IMR-90 (cell line): ENCODE measurements around the gene HCCS. TPM values are rescaled to one million over a fixed set of nuclear protein-coding genes. Genes with fewer than 3 reads are reported as not detected.

Experiments
- ATAC-seq: fragments of 200-7000 bp; cut with Tn5 transposase; 2 replicates; pipeline ENCODE4 v1.9.1; 2020; ENCODE audit warnings: low read depth, mild to moderate bottlenecking, moderate library complexity
- BruUV-seq: library from RNA; stranded (reverse); fragments of 400-500 nt; replicated peaks from 2 replicates; lab custom pipeline; 2021; lab: Mats Ljungman, UMichigan
- CTCF ChIA-PET: fragments of 300-600 bp; formaldehyde crosslinking; extraction: SDS; loops from one replicate; lab custom pipeline; 2021; ENCODE audit warnings: antibody characterized with exemption; lab: Yijun Ruan, JAX
- POLR2A ChIA-PET: fragments of 300-600 bp; sonication (Branson Sonifier 250); formaldehyde crosslinking; loops from one replicate; lab custom pipeline; 2022; ENCODE audit warnings: antibody characterized with exemption; ENCODE audit not compliant: unreplicated experiment; lab: Charles Lee
- DNase-seq: peaks from one replicate; pipeline ENCODE4 v3.0.0; 2013
- H2AFZ ChIP-seq: replicated peaks from 2 replicates; pipeline ENCODE3; 2013; ENCODE audit warnings: low read length, mild to moderate bottlenecking; ENCODE audit not compliant: poor library complexity
- H2AK5ac ChIP-seq: 2 replicates; pipeline ENCODE4 v1.6.1; 2013; ENCODE audit warnings: low read depth, low read length, inconsistent platforms
- H2AK9ac ChIP-seq: replicated peaks from 2 replicates; pipeline ENCODE3; 2013; ENCODE audit warnings: mild to moderate bottlenecking, low read depth, low read length, moderate library complexity; ENCODE audit not compliant: poor library complexity
- H2BK120ac ChIP-seq: 2 replicates; pipeline ENCODE4 v1.6.1; 2013; ENCODE audit warnings: low read depth, low read length, inconsistent platforms
- H2BK15ac ChIP-seq: 3 replicates; pipeline ENCODE4 v1.6.1; 2013; ENCODE audit warnings: low read depth, low read length, inconsistent platforms
- H2BK20ac ChIP-seq: 2 replicates; pipeline ENCODE4 v1.6.1; 2013; ENCODE audit warnings: low read depth, mild to moderate bottlenecking, inconsistent platforms, low read length, moderate library complexity
- H2BK5ac ChIP-seq: 2 replicates; pipeline ENCODE4 v1.6.1; 2013; ENCODE audit warnings: mild to moderate bottlenecking, low read depth, low read length, inconsistent platforms; ENCODE audit not compliant: poor library complexity, severe bottlenecking
- H3K14ac ChIP-seq: replicated peaks from 2 replicates; pipeline ENCODE4 v1.6.1; 2013; ENCODE audit warnings: low read depth, low read length, inconsistent platforms
- H3K18ac ChIP-seq: 2 replicates; pipeline ENCODE4 v1.6.1; 2013; ENCODE audit warnings: low read depth, low read length, control low read depth
- H3K23ac ChIP-seq: 2 replicates; pipeline ENCODE4 v1.6.1; 2013; ENCODE audit warnings: low read depth, low read length, inconsistent platforms
- H3K27ac ChIP-seq: 2 replicates; pipeline ENCODE4 v1.5.1; 2013; ENCODE audit warnings: mild to moderate bottlenecking, control low read depth, low read length; ENCODE audit not compliant: insufficient read depth
- H3K27me3 ChIP-seq: 2 replicates; pipeline ENCODE4 v1.6.1; 2013; ENCODE audit warnings: low read length; ENCODE audit not compliant: control insufficient read depth, insufficient read depth
- H3K36me3 ChIP-seq: 2 replicates; pipeline ENCODE4 v1.6.1; 2013; ENCODE audit warnings: low read length, mixed read lengths; ENCODE audit not compliant: control insufficient read depth, insufficient read depth
- H3K4ac ChIP-seq: 2 replicates; pipeline ENCODE4 v1.6.1; 2013; ENCODE audit warnings: low read depth, low read length, inconsistent platforms
- H3K4me1 ChIP-seq: 2 replicates; pipeline ENCODE4 v1.6.1; 2013; ENCODE audit warnings: low read length, mixed read lengths; ENCODE audit not compliant: control insufficient read depth, insufficient read depth
- H3K4me2 ChIP-seq: 2 replicates; pipeline ENCODE4 v1.6.1; 2013; ENCODE audit warnings: low read depth, mild to moderate bottlenecking, control low read depth, low read length, moderate library complexity
- H3K4me3 ChIP-seq: 2 replicates; pipeline ENCODE4 v1.5.1; 2013; ENCODE audit warnings: low read depth, mild to moderate bottlenecking, control low read depth, low read length, moderate library complexity; ENCODE audit not compliant: insufficient read depth
- H3K56ac ChIP-seq: 2 replicates; pipeline ENCODE4 v1.6.1; 2013; ENCODE audit warnings: low read length, inconsistent platforms; ENCODE audit not compliant: insufficient read depth; ENCODE audit errors: extremely low read depth
- H3K79me1 ChIP-seq, 2 experiments: 2 replicates each; pipeline ENCODE4 v1.6.1; 2013; ENCODE audit warnings: low read length in 2 of 2, inconsistent platforms in 1 of 2, low read depth in 1 of 2
- H3K9ac ChIP-seq: 2 replicates; pipeline ENCODE4 v1.6.1; 2013; ENCODE audit warnings: low read depth, low read length, control low read depth
- H3K9me1 ChIP-seq: 2 replicates; pipeline ENCODE4 v1.6.1; 2013; ENCODE audit warnings: low read length, inconsistent platforms; ENCODE audit not compliant: insufficient read depth
- H3K9me3 ChIP-seq: 2 replicates; pipeline ENCODE4 v1.6.1; 2013; ENCODE audit warnings: low read length; ENCODE audit not compliant: control insufficient read depth, insufficient read depth
- H4K20me1 ChIP-seq: 2 replicates; pipeline ENCODE4 v1.6.1; 2013; ENCODE audit warnings: low read length, inconsistent platforms; ENCODE audit not compliant: insufficient read depth
- H4K5ac ChIP-seq: 2 replicates; pipeline ENCODE4 v1.6.1; 2013; ENCODE audit warnings: mild to moderate bottlenecking, low read depth, low read length, control low read depth
- H4K8ac ChIP-seq, 2 experiments: 2 replicates each; pipeline ENCODE4 v1.6.1; 2013; ENCODE audit warnings: low read depth in 2 of 2, low read length in 2 of 2, control low read depth in 1 of 2, inconsistent platforms in 1 of 2
- H4K91ac ChIP-seq: 2 replicates; pipeline ENCODE4 v1.6.1; 2013; ENCODE audit warnings: low read depth, low read length, inconsistent platforms; ENCODE audit not compliant: insufficient read depth
- BHLHE40 ChIP-seq: fragments of 150-350 bp; IDR thresholded peaks from 2 replicates; pipeline ENCODE4 v1.6.1; 2016; ENCODE audit warnings: mild to moderate bottlenecking, low read depth, low read length
- CEBPB ChIP-seq: IDR thresholded peaks from 2 replicates; pipeline ENCODE4 v1.6.1; 2012; ENCODE audit warnings: low read depth, low read length, improper control_type of control experiment
- CHD1 ChIP-seq: IDR thresholded peaks from 2 replicates; pipeline ENCODE4 v1.6.1; 2012; ENCODE audit warnings: low read depth, low read length, improper control_type of control experiment
- CTCF ChIP-seq: conservative IDR thresholded peaks from 2 replicates; pipeline ENCODE4 v1.5.1; 2012; ENCODE audit warnings: mild to moderate bottlenecking, low read depth, low read length, improper control_type of control experiment
- ELK1 ChIP-seq: fragments of 150-350 bp; IDR thresholded peaks from 2 replicates; pipeline ENCODE4 v1.6.1; 2016; ENCODE audit warnings: low read depth, mild to moderate bottlenecking, low read length, moderate library complexity, borderline replicate concordance
- FOS ChIP-seq: fragments of 150-350 bp; IDR thresholded peaks from 2 replicates; pipeline ENCODE4 v1.6.1; 2016; ENCODE audit warnings: low read depth, low read length
- MAFK ChIP-seq: IDR thresholded peaks from 2 replicates; pipeline ENCODE4 v1.6.1; 2012; ENCODE audit warnings: low read depth, low read length, improper control_type of control experiment
- MAZ ChIP-seq: IDR thresholded peaks from 2 replicates; pipeline ENCODE4 v1.6.1; 2012; ENCODE audit warnings: low read depth, mild to moderate bottlenecking, low read length, improper control_type of control experiment, moderate library complexity, borderline replicate concordance
- MXI1 ChIP-seq: IDR thresholded peaks from 2 replicates; pipeline ENCODE4 v1.6.1; 2012; ENCODE audit warnings: low read depth, mild to moderate bottlenecking, low read length, moderate library complexity, borderline replicate concordance
- NFE2L2 ChIP-seq: fragments of 150-350 bp; IDR thresholded peaks from 2 replicates; pipeline ENCODE4 v1.6.1; 2016; ENCODE audit warnings: low read depth, mild to moderate bottlenecking, low read length
- POLR2A ChIP-seq: IDR thresholded peaks from 2 replicates; pipeline ENCODE4 v1.6.1; 2012; ENCODE audit warnings: mild to moderate bottlenecking, low read depth, low read length
- RAD21 ChIP-seq: IDR thresholded peaks from 2 replicates; pipeline ENCODE4 v1.6.1; 2012; ENCODE audit warnings: low read length, improper control_type of control experiment
- RCOR1 ChIP-seq: IDR thresholded peaks from 2 replicates; pipeline ENCODE4 v1.6.1; 2012; ENCODE audit warnings: mild to moderate bottlenecking, low read length, improper control_type of control experiment; ENCODE audit not compliant: insufficient replicate concordance
- RFX5 ChIP-seq: IDR thresholded peaks from 2 replicates; pipeline ENCODE4 v1.8.0; 2012; ENCODE audit warnings: low read depth, mild to moderate bottlenecking, low read length, moderate library complexity
- SMC3 ChIP-seq: fragments of 150-350 bp; IDR thresholded peaks from 2 replicates; pipeline ENCODE4 v1.6.1; 2016; ENCODE audit warnings: low read depth, mild to moderate bottlenecking, antibody characterized with exemption, low read length, moderate library complexity
- USF2 ChIP-seq: fragments of 150-350 bp; IDR thresholded peaks from 2 replicates; pipeline ENCODE4 v1.6.1; 2017; ENCODE audit warnings: mild to moderate bottlenecking, antibody characterized with exemption, low read length, low read depth
- WGBS, 2 experiments: methylation state at CpG; one replicate each; pipeline versions ENCODE4 v1.1.5 to v1.1.7; 2013; ENCODE audit warnings: missing lambda C conversion rate in 2 of 2; ENCODE audit not compliant: insufficient read length in 1 of 2; ENCODE audit errors: extremely low coverage in 2 of 2; 5-methylcytosine and 5-hydroxymethylcytosine counted together
- dilution Hi-C: fragments of 300-500 bp; cut with HindIII; formaldehyde crosslinking; loops from one replicate; pipeline ENCODE4 v1.14.3; 2018; ENCODE audit warnings: low sequenced_read_pairs; ENCODE audit not compliant: unreplicated experiment
- in situ Hi-C: fragments of 300-500 bp; cut with MboI; formaldehyde crosslinking; loops from 3 replicates; pipeline ENCODE4 v1.14.3; 2019; ENCODE audit warnings: low sequenced_read_pairs, inconsistent platforms, mixed read lengths
- intact Hi-C: fragments of 100-400 bp; cut with micrococcal nuclease; formaldehyde crosslinking; loops from 2 replicates; pipeline ENCODE4 v1.10.0; 2022
- polyA plus RNA-seq, 3 experiments: library from polyadenylated mRNA; depleted of rRNA; stranded (reverse); fragments of >200 nt; gene quantifications; 2 replicates each; pipeline ENCODE4 v1.2.3, GENCODE V29; 2012; ENCODE audit warnings: low replicate concordance in 1 of 3
- total RNA-seq: library from RNA; depleted of rRNA; stranded (reverse); fragments of >200 nt; gene quantifications from 2 replicates; pipeline ENCODE4 v1.2.3, GENCODE V29; 2012

HCCS gene
- total and polyA plus RNA-seq, 2 of the 4 experiments (the other 2 are of a cell fraction), result 24.0 to 28.6 TPM

- no peak overlapping the region for H3K23ac ChIP-seq
- H2BK120ac ChIP-seq, result no peak overlapping the region; the same call in 1 of the 2 replicates
- H3K27me3 ChIP-seq, result no peaks in the 10 kb centered on the region
- no peak overlapping the region for H2AK5ac ChIP-seq
- no peak overlapping the region for H2BK5ac ChIP-seq
- dilution Hi-C loops, result no loop called here
- H3K9me3 ChIP-seq, result no peaks in the 10 kb centered on the region
- no peak overlapping the region for H3K18ac ChIP-seq
- no peaks in the 10 kb centered on the region for H4K20me1 ChIP-seq
- CTCF ChIA-PET, result no interaction called here
- no peak for TF ChIP-seq MXI1
- TF ChIP-seq CTCF, result no peak
- TF ChIP-seq MAFK, result no peak
- no peak for TF ChIP-seq ELK1
- no peak for TF ChIP-seq SMC3
- TF ChIP-seq BHLHE40, result no peak
- TF ChIP-seq RFX5, result no peak
- TF ChIP-seq FOS, result no peak
- no peak for TF ChIP-seq NFE2L2
- TF ChIP-seq CHD1, result no peak
- no peak for TF ChIP-seq MAZ
- TF ChIP-seq CEBPB, result no peak
- TF ChIP-seq RCOR1, result no peak
- no peak for TF ChIP-seq USF2
- TF ChIP-seq RAD21, result no peak
- no peak for TF ChIP-seq POLR2A
- WGBS, 2 experiments, result no CpG with 5 or more reads among the region's 3 CpGs
- no peak overlapping the region for H3K14ac ChIP-seq
- in situ Hi-C loops, result no loop called here
- H3K36me3 ChIP-seq, result no peaks in the 10 kb centered on the region
- POLR2A ChIA-PET, result no interaction called here
- H3K4ac ChIP-seq, result no peak overlapping the region
- no peak overlapping the region for H4K91ac ChIP-seq
- H2BK20ac ChIP-seq, result no peak overlapping the region
- H3K9ac ChIP-seq, result no peak overlapping the region
- no peak overlapping the region for H3K4me3 ChIP-seq
- no peaks in the 10 kb centered on the region for H3K79me1 ChIP-seq
- H2AFZ ChIP-seq, result no peak overlapping the region
- no peak for DNase-seq
- H3K56ac ChIP-seq, result no peak overlapping the region
- H2AK9ac ChIP-seq, result no peak overlapping the region
- no peak overlapping the region for H3K4me2 ChIP-seq
- 0 out of 2 replicates have a peak, but pooled peaks cover 2% of the 10 kb centered on the region for H3K4me1 ChIP-seq
- no peak overlapping the region for H4K8ac ChIP-seq
- H4K5ac ChIP-seq, result no peak overlapping the region
- H2BK15ac ChIP-seq, result no peak overlapping the region
- no peaks in the 10 kb centered on the region for H3K9me1 ChIP-seq
- no peak overlapping the region for H3K27ac ChIP-seq
- BruUV-seq, result no TSS peak
- intact Hi-C loops, result loop anchor here (5.0 kb wide), 1 partner anchor 486 kb away; no protein-coding TSS in a partner anchor
- ATAC-seq, result no peak
These were observed 8.1 kb upstream of the HCCS start for GRCh38 chrX:11103006-11103405.
